Measurements from ENCODE around the gene SLC35D3.

Gene SLC35D3

DNA sequence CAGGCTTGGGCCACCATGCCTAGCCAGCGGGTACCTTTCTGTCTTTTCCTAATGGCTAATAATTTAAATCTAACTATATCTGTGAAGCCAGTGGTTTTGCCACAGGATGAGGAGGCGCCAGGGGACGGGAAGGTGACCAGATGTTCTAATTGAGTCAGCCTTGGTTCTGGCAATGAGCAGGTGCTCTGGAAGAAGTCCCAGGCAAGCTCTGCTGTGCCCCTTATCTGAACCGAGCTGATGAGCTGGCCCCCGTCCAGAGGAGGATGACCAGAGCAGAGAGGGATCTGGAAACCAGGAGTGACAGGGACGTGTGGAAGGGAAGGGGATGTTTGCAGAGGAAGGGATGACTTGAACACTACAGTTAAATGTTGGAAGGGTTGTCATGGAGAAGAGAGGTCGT is 46.7 kb downstream of the SLC35D3 start:
- no peaks in the 10 kb centered on the region for H4K20me1 ChIP-seq (ENCODE audit: insufficient read depth, low read length)
- no peak for TF ChIP-seq EZH2 (optimal IDR thresholded peaks at IDR 0.05; ENCODE audit: low read depth, low read length)
- TF ChIP-seq, protein P1, sequence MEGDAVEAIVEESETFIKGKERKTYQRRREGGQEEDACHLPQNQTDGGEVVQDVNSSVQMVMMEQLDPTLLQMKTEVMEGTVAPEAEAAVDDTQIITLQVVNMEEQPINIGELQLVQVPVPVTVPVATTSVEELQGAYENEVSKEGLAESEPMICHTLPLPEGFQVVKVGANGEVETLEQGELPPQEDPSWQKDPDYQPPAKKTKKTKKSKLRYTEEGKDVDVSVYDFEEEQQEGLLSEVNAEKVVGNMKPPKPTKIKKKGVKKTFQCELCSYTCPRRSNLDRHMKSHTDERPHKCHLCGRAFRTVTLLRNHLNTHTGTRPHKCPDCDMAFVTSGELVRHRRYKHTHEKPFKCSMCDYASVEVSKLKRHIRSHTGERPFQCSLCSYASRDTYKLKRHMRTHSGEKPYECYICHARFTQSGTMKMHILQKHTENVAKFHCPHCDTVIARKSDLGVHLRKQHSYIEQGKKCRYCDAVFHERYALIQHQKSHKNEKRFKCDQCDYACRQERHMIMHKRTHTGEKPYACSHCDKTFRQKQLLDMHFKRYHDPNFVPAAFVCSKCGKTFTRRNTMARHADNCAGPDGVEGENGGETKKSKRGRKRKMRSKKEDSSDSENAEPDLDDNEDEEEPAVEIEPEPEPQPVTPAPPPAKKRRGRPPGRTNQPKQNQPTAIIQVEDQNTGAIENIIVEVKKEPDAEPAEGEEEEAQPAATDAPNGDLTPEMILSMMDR (IDR thresholded peaks at IDR 0.05; ENCODE audit: low read length), result no peak
- no peak for TF ChIP-seq EZH2phosphoT487 (IDR thresholded peaks at IDR 0.05; ENCODE audit: low read length)
- no peak for DNase-seq

DNA sequence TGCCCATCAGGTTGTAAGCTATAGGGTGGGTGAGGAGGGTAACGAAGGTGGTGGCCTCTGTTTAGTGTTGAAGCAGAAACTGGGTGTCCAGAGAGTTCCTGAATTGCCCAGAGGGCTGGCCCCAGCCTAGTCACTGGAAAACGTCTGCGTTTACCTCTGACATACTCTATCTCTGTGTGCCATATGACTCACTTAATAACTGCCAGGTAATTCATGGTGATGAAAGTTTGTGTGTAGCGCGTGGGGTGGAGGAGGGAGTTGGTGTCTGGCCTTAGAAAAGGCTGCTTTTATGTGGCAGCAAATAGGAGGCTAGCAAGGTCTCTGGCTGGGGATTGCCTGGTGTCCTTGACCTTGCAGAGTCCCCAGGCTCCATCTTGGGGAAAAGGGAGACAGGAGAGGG is 47.3 kb downstream of the SLC35D3 start:
- Histone ChIP-seq H3K9me3 (replicated peaks; ENCODE audit: insufficient read depth, low read length) (no peaks in the 10 kb centered on the region), H3K27me3 (replicated peaks; ENCODE audit: insufficient read depth, low read length) (no peaks in the 10 kb centered on the region), H3K9ac (ENCODE audit: low read length) (no peak overlapping the region), H3K4me3 (ENCODE audit: low read length) (no peak overlapping the region), H3K27ac (ENCODE audit: low read length) (no peak overlapping the region), H3K9me2 (replicated peaks; ENCODE audit: insufficient read depth, low read length) (no peaks in the 10 kb centered on the region), H3K79me2 (ENCODE audit: low read length) (no peaks in the 10 kb centered on the region), H3F3A (ENCODE audit: insufficient read depth, low read length) (no peaks in the 10 kb centered on the region), H4K20me1 (ENCODE audit: insufficient read depth, low read length) (no peaks in the 10 kb centered on the region), H3K4me1 (ENCODE audit: low read length) (no peaks in the 10 kb centered on the region), H3K36me3 (replicated peaks; ENCODE audit: insufficient read depth, low read length) (no peaks in the 10 kb centered on the region), H3K4me2 (ENCODE audit: low read depth, low read length) (no peak overlapping the region), H2AFZ (ENCODE audit: low read length) (no peak overlapping the region)
- no peak for DNase-seq
- no peak for TF ChIP-seq EZH2phosphoT487 (IDR thresholded peaks at IDR 0.05; ENCODE audit: low read length)
- TF ChIP-seq, protein P1 (IDR thresholded peaks at IDR 0.05; ENCODE audit: low read length), result no peak
- TF ChIP-seq EZH2 (optimal IDR thresholded peaks at IDR 0.05; ENCODE audit: low read depth, low read length), result no peak

More for the DNA sequence above, 46.7 kb downstream of the SLC35D3 start:
- Histone ChIP-seq H3K27me3 (replicated peaks; ENCODE audit: insufficient read depth, low read length) (no peaks in the 10 kb centered on the region), H3K36me3 (replicated peaks; ENCODE audit: insufficient read depth, low read length) (no peaks in the 10 kb centered on the region), H3F3A (ENCODE audit: insufficient read depth, low read length) (no peaks in the 10 kb centered on the region), H3K4me1 (ENCODE audit: low read length) (no peaks in the 10 kb centered on the region), H3K9ac (ENCODE audit: low read length) (no peak overlapping the region), H3K4me2 (ENCODE audit: low read depth, low read length) (no peak overlapping the region), H3K27ac (ENCODE audit: low read length) (no peak overlapping the region), H3K9me2 (replicated peaks; ENCODE audit: insufficient read depth, low read length) (no peaks in the 10 kb centered on the region), H3K79me2 (ENCODE audit: low read length) (no peaks in the 10 kb centered on the region), H3K4me3 (ENCODE audit: low read length) (no peak overlapping the region), H2AFZ (ENCODE audit: low read length) (no peak overlapping the region), H3K9me3 (replicated peaks; ENCODE audit: insufficient read depth, low read length) (no peaks in the 10 kb centered on the region)

DNA sequence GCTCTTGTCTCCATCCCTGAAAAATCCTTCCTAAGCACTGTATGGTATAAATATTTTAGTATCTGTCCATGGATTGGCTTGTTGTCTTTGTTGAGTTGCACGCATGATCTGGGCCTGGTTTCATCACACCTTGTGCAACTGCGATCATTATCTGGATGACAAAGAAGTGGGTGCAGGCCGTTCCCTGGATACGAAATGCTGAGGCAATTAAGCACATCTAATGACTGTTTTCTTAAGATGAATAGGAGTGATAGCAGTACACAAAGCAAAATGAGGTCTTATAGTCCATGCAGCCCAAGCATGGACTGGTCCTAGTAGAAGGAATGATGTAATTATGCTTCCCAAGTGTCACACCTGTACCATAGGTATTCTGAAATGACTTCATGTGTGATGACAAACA is 47.8 kb downstream of the SLC35D3 start:
- H3K4me2 ChIP-seq (ENCODE audit: low read depth, low read length), result no peak overlapping the region
- H4K20me1 ChIP-seq (ENCODE audit: insufficient read depth, low read length), result no peaks in the 10 kb centered on the region
- no peak overlapping the region for H2AFZ ChIP-seq (ENCODE audit: low read length)
- H3K9ac ChIP-seq (ENCODE audit: low read length), result no peak overlapping the region
- H3K36me3 ChIP-seq (replicated peaks; ENCODE audit: insufficient read depth, low read length), result no peaks in the 10 kb centered on the region
- TF ChIP-seq EZH2phosphoT487 (IDR thresholded peaks at IDR 0.05; ENCODE audit: low read length) (no peak), EZH2 (optimal IDR thresholded peaks at IDR 0.05; ENCODE audit: low read depth, low read length) (no peak)
- TF ChIP-seq, protein P1 (IDR thresholded peaks at IDR 0.05; ENCODE audit: low read length), result no peak
- H3K27me3 ChIP-seq (replicated peaks; ENCODE audit: insufficient read depth, low read length), result no peaks in the 10 kb centered on the region
- no peak overlapping the region for H3K4me3 ChIP-seq (ENCODE audit: low read length)
- no peak overlapping the region for H3K27ac ChIP-seq (ENCODE audit: low read length)
- H3K9me2 ChIP-seq (replicated peaks; ENCODE audit: insufficient read depth, low read length), result no peaks in the 10 kb centered on the region
- no peaks in the 10 kb centered on the region for H3K79me2 ChIP-seq (ENCODE audit: low read length)
- H3K4me1 ChIP-seq (ENCODE audit: low read length), result no peaks in the 10 kb centered on the region
- DNase-seq, result no peak
- H3F3A ChIP-seq (ENCODE audit: insufficient read depth, low read length), result no peaks in the 10 kb centered on the region
- H3K9me3 ChIP-seq (replicated peaks; ENCODE audit: insufficient read depth, low read length), result no peaks in the 10 kb centered on the region

Data from MM.1S (cell line).